IPS-15b (cell line): ENCODE data around the gene MDP1.

Source experiments
- H3K27me3 ChIP-seq: one replicate; pipeline ENCODE4 v1.6.1; 2013; ENCODE audit warnings: low read length; ENCODE audit not compliant: control insufficient read depth, insufficient read depth
- H3K36me3 ChIP-seq: one replicate; pipeline ENCODE4 v1.6.1; 2013; ENCODE audit warnings: low read length; ENCODE audit not compliant: control insufficient read depth, insufficient read depth
- H3K4me1 ChIP-seq: one replicate; pipeline ENCODE4 v1.6.1; 2013; ENCODE audit warnings: mild to moderate bottlenecking, low read length; ENCODE audit not compliant: control insufficient read depth, insufficient read depth
- H3K4me3 ChIP-seq: one replicate; pipeline ENCODE4 v1.5.1; 2013; ENCODE audit warnings: low read depth, low read length
- H3K9ac ChIP-seq: one replicate; pipeline ENCODE4 v1.6.1; 2013; ENCODE audit warnings: low read depth, mild to moderate bottlenecking, low read length
- H3K9me3 ChIP-seq: one replicate; pipeline ENCODE4 v1.6.1; 2013; ENCODE audit warnings: mild to moderate bottlenecking, low read length; ENCODE audit not compliant: control insufficient read depth, insufficient read depth

MDP1 gene

GRCh38 chr14:24258119-24258518, 42.3 kb upstream of the MDP1 start:
- no peak overlapping the region for H3K9ac ChIP-seq
- H3K9me3 ChIP-seq = no peaks in the 10 kb centered on the region
- H3K4me1 ChIP-seq = no peaks in the 10 kb centered on the region
- H3K4me3 ChIP-seq = no peak overlapping the region
- H3K27me3 ChIP-seq = no peaks in the 10 kb centered on the region
- H3K36me3 ChIP-seq = no peaks in the 10 kb centered on the region

- Histone ChIP-seq H3K9ac (no peak overlapping the region), H3K4me1 (no peaks in the 10 kb centered on the region), H3K4me3 (no peak overlapping the region), H3K9me3 (no peaks in the 10 kb centered on the region), H3K36me3 (peaks cover 3% of the 10 kb centered on the region), H3K27me3 (no peaks in the 10 kb centered on the region)
These were observed 41.1 kb upstream of the MDP1 start for GRCh38 chr14:24256960-24257359.

- Histone ChIP-seq H3K27me3 (no peaks in the 10 kb centered on the region), H3K4me1 (no peaks in the 10 kb centered on the region), H3K9ac (no peak overlapping the region), H3K36me3 (peaks cover 3% of the 10 kb centered on the region), H3K9me3 (no peaks in the 10 kb centered on the region), H3K4me3 (no peak overlapping the region)
These were observed 40.3 kb upstream of the MDP1 start for GRCh38 chr14:24255931-24256711.

GRCh38 chr14:24255438-24255837, 39.6 kb upstream of the MDP1 start:
- Histone ChIP-seq H3K4me3 (no peak overlapping the region), H3K27me3 (no peaks in the 10 kb centered on the region), H3K4me1 (no peaks in the 10 kb centered on the region), H3K36me3 (peaks cover 3% of the 10 kb centered on the region), H3K9ac (no peak overlapping the region), H3K9me3 (no peaks in the 10 kb centered on the region)

GRCh38 chr14:24254630-24255392, 38.9 kb upstream of the MDP1 start:
- no peak overlapping the region for H3K4me3 ChIP-seq
- H3K9me3 ChIP-seq = no peaks in the 10 kb centered on the region
- H3K9ac ChIP-seq = no peak overlapping the region
- H3K36me3 ChIP-seq = peaks cover 3% of the 10 kb centered on the region
- H3K27me3 ChIP-seq = no peaks in the 10 kb centered on the region
- no peaks in the 10 kb centered on the region for H3K4me1 ChIP-seq

GRCh38 chr14:24253936-24254335, 38.1 kb upstream of the MDP1 start:
- Histone ChIP-seq H3K36me3 (peaks cover 3% of the 10 kb centered on the region), H3K9me3 (no peaks in the 10 kb centered on the region), H3K27me3 (no peaks in the 10 kb centered on the region), H3K9ac (no peak overlapping the region), H3K4me1 (no peaks in the 10 kb centered on the region), H3K4me3 (no peak overlapping the region)

GRCh38 chr14:24252289-24253124, 36.6 kb upstream of the MDP1 start:
- no peaks in the 10 kb centered on the region for H3K27me3 ChIP-seq
- H3K9me3 ChIP-seq = no peaks in the 10 kb centered on the region
- no peaks in the 10 kb centered on the region for H3K4me1 ChIP-seq
- no peak overlapping the region for H3K4me3 ChIP-seq
- peaks cover 3% of the 10 kb centered on the region for H3K36me3 ChIP-seq
- no peak overlapping the region for H3K9ac ChIP-seq

- no peak overlapping the region for H3K4me3 ChIP-seq
- no peaks in the 10 kb centered on the region for H3K9me3 ChIP-seq
- peaks cover 3% of the 10 kb centered on the region for H3K36me3 ChIP-seq
- no peak overlapping the region for H3K9ac ChIP-seq
- no peaks in the 10 kb centered on the region for H3K27me3 ChIP-seq
- H3K4me1 ChIP-seq = no peaks in the 10 kb centered on the region
These were observed 36.0 kb upstream of the MDP1 start for GRCh38 chr14:24251880-24252288.

GRCh38 chr14:24250354-24250753, 34.5 kb upstream of the MDP1 start:
- no peaks in the 10 kb centered on the region for H3K27me3 ChIP-seq
- no peaks in the 10 kb centered on the region for H3K9me3 ChIP-seq
- H3K4me3 ChIP-seq = no peak overlapping the region
- H3K4me1 ChIP-seq = no peaks in the 10 kb centered on the region
- H3K9ac ChIP-seq = no peak overlapping the region
- H3K36me3 ChIP-seq = peaks cover 3% of the 10 kb centered on the region

GRCh38 chr14:24249230-24250021, 33.6 kb upstream of the MDP1 start:
- Histone ChIP-seq H3K4me3 (no peak overlapping the region), H3K4me1 (no peaks in the 10 kb centered on the region), H3K27me3 (no peaks in the 10 kb centered on the region), H3K36me3 (peaks cover 3% of the 10 kb centered on the region), H3K9me3 (no peaks in the 10 kb centered on the region), H3K9ac (no peak overlapping the region)

- H3K9ac ChIP-seq = no peak overlapping the region
- H3K4me3 ChIP-seq = no peak overlapping the region
- peaks cover 3% of the 10 kb centered on the region for H3K36me3 ChIP-seq
- H3K4me1 ChIP-seq = no peaks in the 10 kb centered on the region
- H3K9me3 ChIP-seq = no peaks in the 10 kb centered on the region
- no peaks in the 10 kb centered on the region for H3K27me3 ChIP-seq
These were observed 31.6 kb upstream of the MDP1 start for GRCh38 chr14:24247422-24247821.
